Natural killer cell (primary cell): ENCODE results near the gene PITX1. TPM values are rescaled to one million over a fixed set of nuclear protein-coding genes. Genes with fewer than 3 reads are reported as not detected.

ENCODE experiments used
- ATAC-seq, 3 donors: fragments of 150-1000 bp in 2 of 3; fragments of 200-7000 bp in 1 of 3; cut with Tn5 transposase; 1 replicate in 1 of 3; 2 replicates in 2 of 3; pipeline ENCODE4 v1.10.0; 2021; ENCODE audit warnings: mild to moderate bottlenecking in 2 of 3, moderate library complexity in 2 of 3
- DNase-seq, 2 donors: peaks; one replicate each; pipeline versions ENCODE4 v3.0.0 to v3.0.0-alpha.2; 2013 to 2021; ENCODE audit warnings: mixed read lengths in 1 of 2
- H3K27ac ChIP-seq: one replicate; pipeline ENCODE4 v1.5.1; 2013; ENCODE audit warnings: mild to moderate bottlenecking, low read length
- H3K27me3 ChIP-seq: one replicate; pipeline ENCODE4 v1.6.1; 2013; ENCODE audit warnings: low read length; ENCODE audit not compliant: control insufficient read depth, insufficient read depth
- H3K36me3 ChIP-seq: one replicate; pipeline ENCODE4 v1.6.1; 2013; ENCODE audit warnings: low read length; ENCODE audit not compliant: control insufficient read depth, insufficient read depth
- H3K4me1 ChIP-seq: one replicate; pipeline ENCODE4 v1.6.1; 2013; ENCODE audit warnings: low read length; ENCODE audit not compliant: control insufficient read depth, insufficient read depth
- H3K4me3 ChIP-seq: one replicate; pipeline ENCODE4 v1.5.1; 2013; ENCODE audit warnings: low read length
- H3K9me3 ChIP-seq: one replicate; pipeline ENCODE4 v1.6.1; 2013; ENCODE audit warnings: low read length; ENCODE audit not compliant: control insufficient read depth, insufficient read depth
- H3K27ac Mint-ChIP-seq, 2 donors: one replicate each; pipeline ENCODE4 v1.8.0; 2022; ENCODE audit warnings: mild to moderate bottlenecking in 2 of 2, mixed read lengths in 2 of 2, moderate library complexity in 1 of 2
- H3K27me3 Mint-ChIP-seq, 2 donors: one replicate each; pipeline ENCODE4 v1.8.0; 2022; ENCODE audit warnings: low read depth in 2 of 2, mixed read lengths in 2 of 2
- H3K36me3 Mint-ChIP-seq: one replicate; pipeline ENCODE4 v1.8.0; 2022; ENCODE audit warnings: mixed read lengths
- H3K4me1 Mint-ChIP-seq, 2 donors: one replicate each; pipeline ENCODE4 v1.8.0; 2022; ENCODE audit warnings: mixed read lengths in 2 of 2
- H3K4me3 Mint-ChIP-seq: one replicate; pipeline ENCODE4 v1.8.0; 2022; ENCODE audit warnings: mild to moderate bottlenecking, moderate library complexity, mixed read lengths
- H3K9me3 Mint-ChIP-seq, 2 donors: one replicate each; pipeline ENCODE4 v1.8.0; 2022; ENCODE audit warnings: mixed read lengths in 2 of 2
- CTCF ChIP-seq: fragments of 200-600 bp; IDR thresholded peaks from one replicate; pipeline ENCODE4 v1.8.0; 2022; ENCODE audit warnings: antibody characterized with exemption
- WGBS: methylation state at CpG from one replicate; pipeline ENCODE4 v1.1.7; 2013; ENCODE audit warnings: missing lambda C conversion rate; ENCODE audit not compliant: insufficient coverage; 5-methylcytosine and 5-hydroxymethylcytosine counted together
- intact Hi-C: fragments of 100-400 bp; cut with micrococcal nuclease; formaldehyde crosslinking; loops from one replicate; pipeline ENCODE4 v1.14.2; 2022
- total RNA-seq, 4 donors: library from RNA; stranded (reverse); fragments of 120-200 nt in 1 of 4; gene quantifications; one replicate each; pipeline versions ENCODE4 v1.2.3 to v1.2.4, GENCODE V29; 2013 to 2022

Gene PITX1
- total RNA-seq, 3 donors from 2014 or later (not counting 1 experiment from before 2014, with no cell fraction given), result not detected

DNA sequence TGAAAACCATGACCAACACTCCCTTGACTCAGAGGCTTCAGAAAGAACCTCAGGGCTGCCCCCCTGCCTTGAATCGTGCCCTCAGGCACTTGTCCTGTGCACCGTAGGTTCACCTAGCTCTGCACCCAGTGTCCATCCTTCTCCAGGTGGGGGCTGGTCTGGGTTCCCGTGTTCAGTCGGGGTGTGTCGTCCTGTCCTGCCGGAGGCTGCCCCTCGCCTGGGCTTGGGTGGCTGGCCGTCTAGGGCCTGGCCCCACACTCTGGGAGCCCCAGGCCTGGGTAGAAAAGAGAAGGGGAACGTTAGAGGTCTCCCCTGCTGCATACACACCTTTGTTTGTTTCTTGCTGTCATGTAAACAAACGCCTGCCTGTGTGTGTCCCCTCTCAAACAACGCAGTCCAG lies 37.0 kb downstream of the PITX1 start:
- H3K4me1 ChIP-seq, result no peaks in the 10 kb centered on the region
- no peak overlapping the region for H3K27ac ChIP-seq
- 83% methylated on average over 11 of the region's 11 CpGs for WGBS
- ATAC-seq (no peak), DNase-seq (no peak)
- peaks cover 0 to 2% of the 10 kb centered on the region in 2 donors for H3K27me3 Mint-ChIP-seq
- H3K4me3 ChIP-seq, result no peak overlapping the region
- no peaks in the 10 kb centered on the region for H3K36me3 ChIP-seq
- H3K4me1 Mint-ChIP-seq, result no peaks in the 10 kb centered on the region
- H3K9me3 ChIP-seq, result no peaks in the 10 kb centered on the region
- H3K9me3 Mint-ChIP-seq, result no peaks in the 10 kb centered on the region
- intact Hi-C loops, result no loop called here
- H3K27ac Mint-ChIP-seq, result no peak overlapping the region
- H3K4me3 Mint-ChIP-seq, result no peak overlapping the region
- no peaks in the 10 kb centered on the region for H3K27me3 ChIP-seq
- no peaks in the 10 kb centered on the region for H3K36me3 Mint-ChIP-seq
- TF ChIP-seq CTCF, result no peak

- H3K27me3 Mint-ChIP-seq, result peaks cover 0 to 2% of the 10 kb centered on the region in 2 donors
- Histone ChIP-seq H3K27me3 (no peaks in the 10 kb centered on the region), H3K4me1 (no peaks in the 10 kb centered on the region), H3K9me3 (no peaks in the 10 kb centered on the region), H3K36me3 (no peaks in the 10 kb centered on the region), H3K4me3 (no peak overlapping the region), H3K27ac (no peak overlapping the region)
- TF ChIP-seq CTCF, result no peak
- no peaks in the 10 kb centered on the region for H3K4me1 Mint-ChIP-seq
- intact Hi-C loops, result no loop called here
- no peaks in the 10 kb centered on the region for H3K36me3 Mint-ChIP-seq
- no peaks in the 10 kb centered on the region for H3K9me3 Mint-ChIP-seq
- 91% methylated on average over 8 of the region's 8 CpGs for WGBS
- DNase-seq (no peak), ATAC-seq (peak in 1 of 3 donors; percentile 37)
- H3K4me3 Mint-ChIP-seq, result no peak overlapping the region
- no peak overlapping the region for H3K27ac Mint-ChIP-seq
These were observed 38.1 kb downstream of the PITX1 start for GRCh38 chr5:134995850-134996402.

GRCh38 chr5:134994560-134995156 lies 39.4 kb downstream of the PITX1 start:
- no peak overlapping the region for H3K4me3 Mint-ChIP-seq
- no peaks in the 10 kb centered on the region for H3K36me3 Mint-ChIP-seq
- H3K27ac Mint-ChIP-seq, result no peak overlapping the region
- peak in 1 of 3 donors; percentile 32 for ATAC-seq
- H3K9me3 Mint-ChIP-seq, result no peaks in the 10 kb centered on the region
- H3K4me1 Mint-ChIP-seq, result no peaks in the 10 kb centered on the region
- no peak overlapping the region for H3K27ac ChIP-seq
- peaks cover 0 to 2% of the 10 kb centered on the region in 2 donors for H3K27me3 Mint-ChIP-seq
- DNase-seq, result no peak
- intact Hi-C loops, result no loop called here
- 37% methylated on average over 2 of the region's 2 CpGs for WGBS
- TF ChIP-seq CTCF, result no peak
- no peaks in the 10 kb centered on the region for H3K27me3 ChIP-seq
- H3K4me3 ChIP-seq, result no peak overlapping the region
- H3K36me3 ChIP-seq, result no peaks in the 10 kb centered on the region
- no peaks in the 10 kb centered on the region for H3K9me3 ChIP-seq
- no peaks in the 10 kb centered on the region for H3K4me1 ChIP-seq

DNA sequence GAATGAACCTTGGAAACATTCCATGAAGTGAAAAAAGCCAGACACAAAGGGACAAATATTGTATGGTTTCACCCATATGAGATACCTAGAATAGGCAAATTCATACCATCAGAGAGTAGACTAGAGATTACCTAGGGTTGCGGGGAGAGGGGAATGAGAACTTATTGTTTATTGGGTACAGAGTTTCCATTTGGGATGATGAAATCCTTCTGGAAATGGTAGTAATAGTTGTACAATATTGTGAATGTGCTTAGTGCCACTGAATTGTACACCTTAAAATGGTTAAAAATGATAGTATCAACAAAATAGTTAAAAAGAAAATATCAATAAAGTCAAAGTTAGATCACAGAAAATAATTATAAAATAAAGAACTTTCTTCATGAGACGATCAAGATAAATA lies 40.9 kb downstream of the PITX1 start:
- no peak overlapping the region for H3K4me3 ChIP-seq
- no peak overlapping the region for H3K27ac ChIP-seq
- no peaks in the 10 kb centered on the region for H3K9me3 ChIP-seq
- no peak overlapping the region for H3K27ac Mint-ChIP-seq
- no peaks in the 10 kb centered on the region for H3K4me1 Mint-ChIP-seq
- no peaks in the 10 kb centered on the region for H3K9me3 Mint-ChIP-seq
- no peak for TF ChIP-seq CTCF
- no peak overlapping the region for H3K4me3 Mint-ChIP-seq
- no peaks in the 10 kb centered on the region for H3K4me1 ChIP-seq
- WGBS, result 100% methylated on average over 1 of the region's 2 CpGs
- H3K27me3 ChIP-seq, result no peaks in the 10 kb centered on the region
- peaks cover 0 to 5% of the 10 kb centered on the region in 2 donors for H3K27me3 Mint-ChIP-seq
- no peaks in the 10 kb centered on the region for H3K36me3 ChIP-seq
- intact Hi-C loops, result no loop called here
- no peak for DNase-seq
- no peak for ATAC-seq
- H3K36me3 Mint-ChIP-seq, result no peaks in the 10 kb centered on the region
